NCI-H2029 treated with DMSO at 0.1 percent for 48 hours (cell line): ENCODE data around the gene MAP7.
"Not testable (repeated sequence)": the region's sequence is repeated elsewhere in the genome, so short reads cannot be mapped to it uniquely, and the experiment has no call there.

ENCODE experiments used
- DNase-seq: peaks from one replicate; lab custom pipeline; 2025; lab: John Stamatoyannopoulos, UW

The MAP7 gene

GRCh38 chr6:136421537-136422158, 128.6 kb downstream of the MAP7 start:
- no peak for DNase-seq

GRCh38 chr6:136420853-136421252, 129.4 kb downstream of the MAP7 start:
- no peak for DNase-seq

- DNase-seq = no peak
Measured at GRCh38 chr6:136415351-136416007, 134.7 kb downstream of the MAP7 start.

- DNase-seq = no peak
Measured at GRCh38 chr6:136412410-136412809, 137.8 kb downstream of the MAP7 start.

- no peak for DNase-seq
Measured at GRCh38 chr6:136411453-136412354, 138.5 kb downstream of the MAP7 start.

GRCh38 chr6:136411025-136411325, 139.2 kb downstream of the MAP7 start:
- DNase-seq = no peak

GRCh38 chr6:136410201-136411024, 139.8 kb downstream of the MAP7 start:
- no peak for DNase-seq

GRCh38 chr6:136409597-136409996, 140.6 kb downstream of the MAP7 start:
- DNase-seq = no peak

GRCh38 chr6:136408204-136408603, 142.0 kb downstream of the MAP7 start:
- no peak for DNase-seq

- DNase-seq = no peak
Measured at GRCh38 chr6:136405420-136406029, 144.7 kb downstream of the MAP7 start.

GRCh38 chr6:136404627-136405419, 145.4 kb downstream of the MAP7 start:
- DNase-seq = no peak

- no peak for DNase-seq
Measured at GRCh38 chr6:136404007-136404406, 146.2 kb downstream of the MAP7 start.

- DNase-seq = no peak
Measured at GRCh38 chr6:136403110-136403980, 146.9 kb downstream of the MAP7 start.

GRCh38 chr6:136401749-136402148, 148.5 kb downstream of the MAP7 start:
- DNase-seq = no peak

GRCh38 chr6:136401236-136401635, 149.0 kb downstream of the MAP7 start:
- not testable (repeated sequence) for DNase-seq

- no peak for DNase-seq
Measured at GRCh38 chr6:136398453-136398852, 151.8 kb downstream of the MAP7 start.

GRCh38 chr6:136396908-136397307, 153.3 kb downstream of the MAP7 start:
- no peak for DNase-seq

- DNase-seq = not testable (repeated sequence)
Measured at GRCh38 chr6:136390959-136391358, 159.3 kb downstream of the MAP7 start.

GRCh38 chr6:136387316-136387715, 162.9 kb downstream of the MAP7 start:
- no peak for DNase-seq
